ENCODE data around the gene OPRM1.
"Not testable (repeated sequence)": the region's sequence is repeated elsewhere in the genome, so short reads cannot be mapped to it uniquely, and the experiment has no call there.

Gene OPRM1

DNA sequence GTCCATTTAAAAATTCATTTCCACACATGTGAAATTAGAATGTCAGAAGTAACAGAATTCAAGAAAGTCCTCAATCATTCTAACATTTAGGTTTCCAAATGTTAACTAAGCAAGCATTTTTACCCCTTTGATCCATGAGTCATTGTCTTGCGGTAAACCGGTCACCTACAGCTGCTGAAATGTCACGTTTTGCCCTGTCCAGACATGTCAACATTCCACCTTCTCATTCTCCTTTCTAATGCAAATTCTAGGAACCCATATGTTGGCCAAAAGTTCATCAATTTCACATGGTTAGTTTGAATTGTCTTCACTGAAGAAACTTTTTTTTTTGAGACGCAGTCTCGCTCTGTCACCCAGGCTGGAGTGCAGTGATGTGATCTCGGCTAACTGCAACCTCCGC is 200.4 kb downstream of the OPRM1 start:
- no peak for DNase-seq (ENCODE audit: low read depth)
- TF ChIP-seq, protein P1, sequence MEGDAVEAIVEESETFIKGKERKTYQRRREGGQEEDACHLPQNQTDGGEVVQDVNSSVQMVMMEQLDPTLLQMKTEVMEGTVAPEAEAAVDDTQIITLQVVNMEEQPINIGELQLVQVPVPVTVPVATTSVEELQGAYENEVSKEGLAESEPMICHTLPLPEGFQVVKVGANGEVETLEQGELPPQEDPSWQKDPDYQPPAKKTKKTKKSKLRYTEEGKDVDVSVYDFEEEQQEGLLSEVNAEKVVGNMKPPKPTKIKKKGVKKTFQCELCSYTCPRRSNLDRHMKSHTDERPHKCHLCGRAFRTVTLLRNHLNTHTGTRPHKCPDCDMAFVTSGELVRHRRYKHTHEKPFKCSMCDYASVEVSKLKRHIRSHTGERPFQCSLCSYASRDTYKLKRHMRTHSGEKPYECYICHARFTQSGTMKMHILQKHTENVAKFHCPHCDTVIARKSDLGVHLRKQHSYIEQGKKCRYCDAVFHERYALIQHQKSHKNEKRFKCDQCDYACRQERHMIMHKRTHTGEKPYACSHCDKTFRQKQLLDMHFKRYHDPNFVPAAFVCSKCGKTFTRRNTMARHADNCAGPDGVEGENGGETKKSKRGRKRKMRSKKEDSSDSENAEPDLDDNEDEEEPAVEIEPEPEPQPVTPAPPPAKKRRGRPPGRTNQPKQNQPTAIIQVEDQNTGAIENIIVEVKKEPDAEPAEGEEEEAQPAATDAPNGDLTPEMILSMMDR (IDR thresholded peaks at IDR 0.05; ENCODE audit: insufficient read depth, low read depth, low read length, missing control alignments) = no peak
- H3K4me3 ChIP-seq (ENCODE audit: low read depth, low read length) = no peak overlapping the region

DNA sequence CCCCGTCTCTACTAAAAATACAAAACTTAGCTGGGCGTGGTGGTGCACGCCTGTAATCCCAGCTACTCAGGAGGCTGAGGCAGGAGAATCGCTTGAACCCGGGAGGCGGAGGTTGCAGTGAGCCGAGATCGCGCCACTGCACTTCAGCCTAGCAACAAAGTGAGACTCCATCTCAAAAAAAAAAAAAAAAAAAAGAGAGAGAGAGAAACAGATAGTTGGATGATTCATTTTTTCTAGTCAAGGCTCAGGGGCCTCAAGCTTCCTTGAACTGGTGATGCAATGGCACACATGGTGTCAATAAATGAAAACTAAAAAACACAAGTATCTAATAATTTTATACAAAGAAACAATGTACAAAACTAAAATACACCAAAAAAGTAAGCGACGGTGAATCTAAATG is 202.0 kb downstream of the OPRM1 start:
- not testable (repeated sequence) for H3K4me3 ChIP-seq (ENCODE audit: low read depth, low read length); DNase-seq (ENCODE audit: low read depth)

DNA sequence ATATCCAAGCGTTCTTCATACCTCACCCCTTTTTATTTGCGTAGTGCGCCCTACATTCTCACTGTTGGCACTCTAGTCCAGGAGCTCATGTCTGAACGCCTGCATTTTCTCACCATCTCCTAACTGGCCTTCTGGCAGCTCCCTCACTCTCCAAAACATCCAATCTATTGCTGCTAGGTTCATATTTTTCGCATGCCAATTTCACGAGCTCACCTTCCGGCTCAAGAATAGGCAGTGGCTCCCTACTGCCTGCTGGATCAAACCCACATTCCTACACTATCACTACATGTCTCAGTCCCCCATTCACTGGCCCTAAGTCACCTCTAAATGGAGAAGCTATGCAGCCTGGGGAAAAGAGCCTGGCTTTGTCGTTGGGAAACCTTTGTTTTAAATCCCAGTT is 202.5 kb downstream of the OPRM1 start:
- TF ChIP-seq, protein P1 (IDR thresholded peaks at IDR 0.05; ENCODE audit: insufficient read depth, low read depth, low read length, missing control alignments) = no peak
- H3K4me3 ChIP-seq (ENCODE audit: low read depth, low read length) = no peak overlapping the region
- no peak for DNase-seq (ENCODE audit: low read depth)

DNA sequence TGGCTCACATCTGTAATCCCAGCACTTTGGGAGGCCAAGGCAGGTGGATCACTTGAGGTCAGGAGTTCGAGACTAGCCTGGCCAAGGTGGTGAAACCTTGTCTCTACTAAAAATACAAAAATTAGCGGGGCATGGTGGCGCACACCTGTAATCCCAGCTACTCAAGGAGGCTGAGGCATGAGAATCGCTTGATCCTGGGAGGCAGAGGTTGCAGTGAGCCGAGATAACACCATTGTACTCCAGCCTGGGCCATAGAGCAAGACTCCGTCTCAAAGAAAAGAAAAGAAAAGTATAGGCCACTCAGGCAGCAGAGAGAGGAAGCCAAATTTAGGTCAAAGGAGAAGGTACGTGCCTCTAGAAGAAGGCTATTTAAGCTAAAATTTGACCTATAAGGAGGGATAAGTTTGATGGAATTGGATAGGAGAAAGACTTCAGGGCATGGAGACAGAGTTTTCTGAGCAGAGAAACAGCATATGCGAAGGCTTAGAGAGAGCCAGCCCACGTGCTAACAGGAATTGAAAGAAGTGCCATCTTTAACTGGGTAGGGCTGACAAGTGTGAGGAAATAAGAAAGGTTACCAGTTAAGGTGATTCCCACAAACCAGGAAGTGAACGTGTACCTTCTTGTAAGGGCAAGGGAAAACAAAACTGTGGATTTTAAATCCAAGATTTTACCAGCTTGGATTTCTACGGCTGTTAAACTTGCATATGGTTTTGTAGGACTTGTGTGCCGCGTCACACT is 203.7 kb downstream of the OPRM1 start:
- H3K4me3 ChIP-seq (ENCODE audit: low read depth, low read length) = no peak overlapping the region
- no peak for DNase-seq (ENCODE audit: low read depth)
- TF ChIP-seq, protein P1 (IDR thresholded peaks at IDR 0.05; ENCODE audit: insufficient read depth, low read depth, low read length, missing control alignments) = no peak

DNA sequence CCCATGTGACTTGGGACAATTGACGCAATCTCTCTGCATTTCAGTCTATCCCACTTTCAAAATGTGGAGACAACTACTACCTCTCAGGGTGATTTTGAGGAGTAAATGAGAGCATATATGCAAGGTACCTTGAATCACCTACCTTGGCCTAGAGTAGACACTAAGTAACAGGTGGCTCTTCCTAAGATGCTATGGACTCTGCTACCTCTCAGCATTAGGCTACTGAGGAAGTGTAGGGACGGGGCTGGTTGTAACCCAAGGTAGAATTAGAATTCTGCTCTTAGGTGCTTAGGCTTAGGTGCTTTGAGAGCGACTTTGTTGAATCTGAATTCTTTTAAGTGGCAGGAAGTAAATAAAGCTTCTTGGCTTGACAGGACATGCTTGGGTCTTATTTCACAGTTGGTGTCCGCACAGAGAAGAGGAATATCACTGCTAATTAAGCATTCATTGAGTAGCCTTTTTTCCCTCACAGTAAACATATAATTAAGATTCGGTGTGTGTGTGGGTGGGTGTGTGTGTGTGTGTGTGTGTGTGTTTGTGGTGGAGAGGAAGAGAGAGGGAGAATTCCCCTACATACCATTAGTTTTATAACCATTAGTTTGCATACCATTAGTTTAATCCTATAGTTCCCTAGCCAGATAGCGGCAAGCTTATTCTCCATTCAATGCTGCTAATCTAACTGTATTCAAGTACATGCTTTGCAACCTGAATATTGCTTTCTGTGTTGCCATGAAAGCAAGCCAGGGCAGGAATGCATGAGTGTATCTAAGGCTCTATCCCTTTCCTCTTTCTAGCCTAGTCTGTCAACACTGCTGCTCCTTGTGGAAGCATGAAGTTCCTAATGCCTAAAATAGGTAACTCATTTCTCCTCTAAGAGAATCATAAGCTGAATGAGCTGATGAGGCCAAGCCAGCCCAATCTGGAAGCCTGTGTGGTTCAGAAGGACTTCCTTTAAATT is 205.0 kb downstream of the OPRM1 start:
- H3K4me3 ChIP-seq (ENCODE audit: low read depth, low read length) = no peak overlapping the region
- DNase-seq (ENCODE audit: low read depth) = no peak
- TF ChIP-seq, protein P1 (IDR thresholded peaks at IDR 0.05; ENCODE audit: insufficient read depth, low read depth, low read length, missing control alignments) = no peak

DNA sequence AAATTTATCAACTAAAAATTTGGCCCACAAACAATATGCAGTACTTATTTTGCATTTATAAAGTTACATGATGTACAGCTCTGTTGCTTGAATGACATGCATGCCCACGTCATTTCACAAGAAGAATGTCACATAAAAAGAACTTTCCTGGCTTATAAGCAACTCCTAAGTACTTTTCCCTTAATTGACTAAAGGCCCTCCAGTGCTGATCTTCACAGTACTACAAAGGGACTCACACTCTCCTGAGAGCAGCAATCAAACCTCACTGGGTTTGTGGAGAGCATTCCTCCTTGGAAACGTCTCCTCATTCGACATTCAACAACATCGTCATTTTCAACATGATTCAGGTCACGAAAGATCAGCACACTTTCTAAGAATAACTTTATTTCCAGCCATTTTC is 206.5 kb downstream of the OPRM1 start:
- no peak for DNase-seq (ENCODE audit: low read depth)
- no peak overlapping the region; the same call in 1 of the 2 replicates for H3K4me3 ChIP-seq (ENCODE audit: low read depth, low read length)
- TF ChIP-seq, protein P1 (IDR thresholded peaks at IDR 0.05; ENCODE audit: insufficient read depth, low read depth, low read length, missing control alignments) = no peak

DNA sequence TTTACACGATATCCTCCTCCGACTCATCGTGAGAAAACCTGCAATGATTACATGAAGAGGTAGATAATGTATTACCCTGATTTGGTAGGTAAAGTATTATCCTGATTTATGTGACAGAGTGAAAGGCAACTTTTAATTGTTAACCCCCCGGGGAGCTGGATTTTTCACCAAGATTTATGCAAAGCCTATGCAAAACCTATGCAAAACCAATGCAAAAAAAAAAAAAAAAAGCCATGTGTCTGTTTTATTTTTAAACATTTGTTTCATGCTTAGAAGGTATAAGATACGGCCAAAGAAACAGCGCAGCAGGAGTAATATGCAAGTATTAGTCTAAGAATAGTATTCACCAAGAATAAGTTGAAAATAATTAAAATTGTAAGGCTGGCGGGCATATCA is 207.7 kb downstream of the OPRM1 start:
- DNase-seq (ENCODE audit: low read depth) = no peak
- H3K4me3 ChIP-seq (ENCODE audit: low read depth, low read length) = peak overlapping the region; percentile 39

More for the DNA sequence above, 207.7 kb downstream of the OPRM1 start:
- TF ChIP-seq, protein P1 (IDR thresholded peaks at IDR 0.05; ENCODE audit: insufficient read depth, low read depth, low read length, missing control alignments) = no peak
